ENCODE data around the gene C9orf50.

C9orf50 gene

DNA sequence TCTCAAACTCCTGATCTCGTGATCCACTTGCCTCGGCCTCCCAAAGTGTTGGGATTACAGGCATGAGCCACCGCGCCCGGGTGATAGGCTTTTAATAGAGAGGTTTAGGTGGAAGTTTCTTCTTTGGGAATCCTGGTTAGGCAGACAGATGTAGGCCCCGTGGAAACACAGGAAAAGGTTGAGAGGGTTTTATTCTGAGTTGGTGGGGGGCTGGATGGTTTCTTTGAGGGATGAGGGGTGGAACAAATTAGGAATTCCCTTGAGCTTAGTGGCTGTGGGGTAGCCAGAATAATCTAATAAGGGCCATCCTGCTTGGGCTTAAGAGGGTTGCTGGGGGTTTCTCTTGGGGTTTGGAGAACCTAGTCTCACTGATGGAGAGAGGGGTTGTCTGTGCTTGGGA is 30.4 kb downstream of the C9orf50 start:
- Histone ChIP-seq H3K36me3 (ENCODE audit: low read length) (no peaks in the 10 kb centered on the region), H3K4me2 (ENCODE audit: low read depth, low read length, poor library complexity, severe bottlenecking) (no peak overlapping the region), H3K9me2 (replicated peaks; ENCODE audit: insufficient read depth, low read length) (no peaks in the 10 kb centered on the region), H4K20me1 (ENCODE audit: low read depth, low read length) (no peaks in the 10 kb centered on the region), H2AFZ (ENCODE audit: low read depth, low read length, severe bottlenecking) (no peak overlapping the region), H3K27me3 (ENCODE audit: low read length) (no peaks in the 10 kb centered on the region), H3K27ac (ENCODE audit: low read depth, low read length) (no peak overlapping the region), H3K4me3 (ENCODE audit: insufficient read depth, low read length, poor library complexity, severe bottlenecking) (no peak overlapping the region), H3K9ac (ENCODE audit: low read length) (no peak overlapping the region), H3F3A (ENCODE audit: insufficient read depth) (no peaks in the 10 kb centered on the region), H3K79me2 (ENCODE audit: insufficient read depth, low read length) (no peaks in the 10 kb centered on the region), H3K9me3 (ENCODE audit: insufficient read depth, low read length) (no peaks in the 10 kb centered on the region)
- TF ChIP-seq, protein P1, sequence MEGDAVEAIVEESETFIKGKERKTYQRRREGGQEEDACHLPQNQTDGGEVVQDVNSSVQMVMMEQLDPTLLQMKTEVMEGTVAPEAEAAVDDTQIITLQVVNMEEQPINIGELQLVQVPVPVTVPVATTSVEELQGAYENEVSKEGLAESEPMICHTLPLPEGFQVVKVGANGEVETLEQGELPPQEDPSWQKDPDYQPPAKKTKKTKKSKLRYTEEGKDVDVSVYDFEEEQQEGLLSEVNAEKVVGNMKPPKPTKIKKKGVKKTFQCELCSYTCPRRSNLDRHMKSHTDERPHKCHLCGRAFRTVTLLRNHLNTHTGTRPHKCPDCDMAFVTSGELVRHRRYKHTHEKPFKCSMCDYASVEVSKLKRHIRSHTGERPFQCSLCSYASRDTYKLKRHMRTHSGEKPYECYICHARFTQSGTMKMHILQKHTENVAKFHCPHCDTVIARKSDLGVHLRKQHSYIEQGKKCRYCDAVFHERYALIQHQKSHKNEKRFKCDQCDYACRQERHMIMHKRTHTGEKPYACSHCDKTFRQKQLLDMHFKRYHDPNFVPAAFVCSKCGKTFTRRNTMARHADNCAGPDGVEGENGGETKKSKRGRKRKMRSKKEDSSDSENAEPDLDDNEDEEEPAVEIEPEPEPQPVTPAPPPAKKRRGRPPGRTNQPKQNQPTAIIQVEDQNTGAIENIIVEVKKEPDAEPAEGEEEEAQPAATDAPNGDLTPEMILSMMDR (IDR thresholded peaks at IDR 0.05; ENCODE audit: insufficient read depth, low read length, poor library complexity, severe bottlenecking), result no peak

DNA sequence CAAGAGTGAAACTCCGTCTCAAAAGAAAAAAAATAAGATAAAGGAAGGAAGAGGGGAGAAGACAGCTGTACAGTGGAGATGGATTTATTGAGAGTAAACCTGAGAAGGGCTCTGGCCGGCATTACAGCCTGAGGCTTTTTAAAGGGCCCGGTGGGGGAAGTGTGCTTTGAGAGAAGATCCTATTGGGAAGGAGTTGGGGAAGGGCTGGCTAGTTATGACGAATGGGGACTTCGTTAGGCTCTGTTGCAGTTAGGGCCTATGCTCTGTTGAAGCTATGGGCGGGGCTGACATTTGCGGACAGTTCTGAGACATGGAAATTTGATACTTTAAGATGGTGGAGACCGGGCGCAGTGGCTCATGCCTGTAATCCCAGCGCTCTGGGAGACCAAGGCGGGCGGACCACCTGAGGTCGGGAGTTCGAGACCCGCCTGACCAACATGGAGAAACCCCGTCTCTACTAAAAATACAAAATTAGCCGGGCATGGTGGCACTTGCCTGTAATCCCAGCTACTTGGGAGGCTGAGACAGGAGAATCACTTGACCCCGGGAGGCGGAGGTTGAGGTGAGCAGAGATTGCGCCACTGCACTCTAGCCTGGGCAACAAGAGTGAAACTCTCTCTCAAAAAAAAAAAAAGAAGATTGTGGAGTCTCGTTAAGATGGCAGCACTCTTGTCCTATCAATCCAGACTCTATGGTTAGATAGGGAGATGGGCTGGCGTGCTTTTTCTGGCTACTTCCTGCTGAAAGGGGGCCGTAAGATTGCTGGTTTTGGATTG is 33.2 kb downstream of the C9orf50 start:
- no peaks in the 10 kb centered on the region for H3K79me2 ChIP-seq (ENCODE audit: insufficient read depth, low read length)
- no peak overlapping the region for H3K9ac ChIP-seq (ENCODE audit: low read length)
- H4K20me1 ChIP-seq (ENCODE audit: low read depth, low read length), result no peaks in the 10 kb centered on the region
- H3K9me3 ChIP-seq (ENCODE audit: insufficient read depth, low read length), result no peaks in the 10 kb centered on the region
- no peak overlapping the region for H3K4me2 ChIP-seq (ENCODE audit: low read depth, low read length, poor library complexity, severe bottlenecking)
- H3F3A ChIP-seq (ENCODE audit: insufficient read depth), result no peaks in the 10 kb centered on the region
- no peak overlapping the region for H3K4me3 ChIP-seq (ENCODE audit: insufficient read depth, low read length, poor library complexity, severe bottlenecking)
- H3K9me2 ChIP-seq (replicated peaks; ENCODE audit: insufficient read depth, low read length), result no peaks in the 10 kb centered on the region
- H2AFZ ChIP-seq (ENCODE audit: low read depth, low read length, severe bottlenecking), result no peak overlapping the region
- TF ChIP-seq, protein P1 (IDR thresholded peaks at IDR 0.05; ENCODE audit: insufficient read depth, low read length, poor library complexity, severe bottlenecking), result no peak
- TF ChIP-seq EZH2phosphoT487 (conservative IDR thresholded peaks at IDR 0.05; ENCODE audit: low read length), result no peak
- no peaks in the 10 kb centered on the region for H3K27me3 ChIP-seq (ENCODE audit: low read length)
- H3K27ac ChIP-seq (ENCODE audit: low read depth, low read length), result no peak overlapping the region
- no peaks in the 10 kb centered on the region for H3K36me3 ChIP-seq (ENCODE audit: low read length)

DNA sequence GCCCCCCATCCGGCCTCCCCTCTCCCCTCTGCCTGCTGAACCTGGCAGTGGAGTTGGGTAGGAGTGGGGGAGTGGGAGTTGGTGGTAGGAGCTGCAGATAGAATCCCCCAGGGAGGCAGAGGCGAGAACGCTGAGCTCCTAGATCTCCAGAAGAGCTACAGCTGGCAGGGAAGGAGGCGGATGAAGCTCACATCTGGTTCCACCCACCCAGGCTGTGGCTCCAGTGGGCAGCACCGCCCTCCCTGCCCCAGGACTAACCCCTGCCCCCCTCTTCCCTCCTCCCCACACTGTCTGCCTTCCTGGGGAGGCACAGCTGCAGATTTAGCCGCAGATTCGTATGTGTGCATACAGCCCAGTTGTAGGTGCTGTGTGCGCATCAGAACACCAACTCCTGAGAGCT is 34.2 kb downstream of the C9orf50 start:
- Histone ChIP-seq H3K27me3 (ENCODE audit: low read length) (no peaks in the 10 kb centered on the region), H4K20me1 (ENCODE audit: low read depth, low read length) (no peaks in the 10 kb centered on the region), H3K36me3 (ENCODE audit: low read length) (no peaks in the 10 kb centered on the region), H3K9me3 (ENCODE audit: insufficient read depth, low read length) (no peaks in the 10 kb centered on the region), H3K27ac (ENCODE audit: low read depth, low read length) (no peak overlapping the region), H3F3A (ENCODE audit: insufficient read depth) (no peaks in the 10 kb centered on the region), H3K9me2 (replicated peaks; ENCODE audit: insufficient read depth, low read length) (no peaks in the 10 kb centered on the region), H2AFZ (ENCODE audit: low read depth, low read length, severe bottlenecking) (no peak overlapping the region), H3K79me2 (ENCODE audit: insufficient read depth, low read length) (no peaks in the 10 kb centered on the region), H3K9ac (ENCODE audit: low read length) (no peak overlapping the region), H3K4me3 (ENCODE audit: insufficient read depth, low read length, poor library complexity, severe bottlenecking) (no peak overlapping the region), H3K4me2 (ENCODE audit: low read depth, low read length, poor library complexity, severe bottlenecking) (no peak overlapping the region)
- TF ChIP-seq, protein P1 (IDR thresholded peaks at IDR 0.05; ENCODE audit: insufficient read depth, low read length, poor library complexity, severe bottlenecking), result no peak
- no peak for TF ChIP-seq EZH2phosphoT487 (conservative IDR thresholded peaks at IDR 0.05; ENCODE audit: low read length)

Data from SU-DHL-6 (cell line).